ENCODE results near the gene PRKCE. TPM values are rescaled to one million over a fixed set of nuclear protein-coding genes. Genes with fewer than 3 reads are reported as not detected.
A peak's percentile ranks its signal among the peaks of the same experiment; 100 is the strongest.

Gene PRKCE
- total RNA-seq, 1 donor from 2014 or later, result 18.4 TPM

- Mint-ChIP-seq H3K27ac (peak overlapping the region; percentile 75), H3K9me3 (peaks cover 19% of the 10 kb centered on the region), H3K4me1 (peaks cover 34% of the 10 kb centered on the region), H3K4me3 (no peak overlapping the region), H3K36me3 (peaks cover 24% of the 10 kb centered on the region), H3K27me3 (ENCODE audit: low read depth) (no peaks in the 10 kb centered on the region)
- TF ChIP-seq CTCF (IDR thresholded peaks at IDR 0.05; ENCODE audit: unreplicated experiment), result no peak
- DNase-seq (ENCODE audit: low spot score in 2 of 2, unreplicated experiment in 2 of 2), result no peak
These were observed 349.2 kb downstream of the PRKCE start for GRCh38 chr2:46000660-46001059.

GRCh38 chr2:46001290-46001689, 349.8 kb downstream of the PRKCE start:
- Mint-ChIP-seq H3K27ac (peak overlapping the region; percentile 93), H3K4me3 (no peak overlapping the region), H3K36me3 (peaks cover 25% of the 10 kb centered on the region)

GRCh38 chr2:46001741-46002506, 350.4 kb downstream of the PRKCE start:
- Mint-ChIP-seq H3K36me3 (peaks cover 27% of the 10 kb centered on the region), H3K9me3 (peaks cover 10% of the 10 kb centered on the region), H3K27me3 (ENCODE audit: low read depth) (no peaks in the 10 kb centered on the region), H3K27ac (peak overlapping the region; percentile 93), H3K4me3 (no peak overlapping the region), H3K4me1 (peaks cover 34% of the 10 kb centered on the region)
- DNase-seq (ENCODE audit: low spot score in 2 of 2, unreplicated experiment in 2 of 2), result no peak
- TF ChIP-seq CTCF (IDR thresholded peaks at IDR 0.05; ENCODE audit: unreplicated experiment), result no peak

More at GRCh38 chr2:46001290-46001689, 349.8 kb downstream of the PRKCE start:
- Mint-ChIP-seq H3K9me3 (peaks cover 12% of the 10 kb centered on the region), H3K27me3 (ENCODE audit: low read depth) (no peaks in the 10 kb centered on the region), H3K4me1 (peaks cover 34% of the 10 kb centered on the region)
- no peak for TF ChIP-seq CTCF (IDR thresholded peaks at IDR 0.05; ENCODE audit: unreplicated experiment)
- DNase-seq (ENCODE audit: low spot score in 2 of 2, unreplicated experiment in 2 of 2), result no peak

GRCh38 chr2:46002507-46002883, 351.0 kb downstream of the PRKCE start:
- H3K4me3 Mint-ChIP-seq, result no peak overlapping the region
- DNase-seq (ENCODE audit: low spot score in 2 of 2, unreplicated experiment in 2 of 2), result no peak
- H3K4me1 Mint-ChIP-seq, result peaks cover 34% of the 10 kb centered on the region
- H3K27ac Mint-ChIP-seq, result peak overlapping the region; percentile 93
- H3K27me3 Mint-ChIP-seq (ENCODE audit: low read depth), result no peaks in the 10 kb centered on the region
- TF ChIP-seq CTCF (IDR thresholded peaks at IDR 0.05; ENCODE audit: unreplicated experiment), result no peak
- H3K9me3 Mint-ChIP-seq, result peaks cover 10% of the 10 kb centered on the region
- H3K36me3 Mint-ChIP-seq, result peaks cover 28% of the 10 kb centered on the region

- Mint-ChIP-seq H3K4me1 (peaks cover 34% of the 10 kb centered on the region), H3K4me3 (no peak overlapping the region), H3K27me3 (ENCODE audit: low read depth) (no peaks in the 10 kb centered on the region), H3K9me3 (peaks cover 9% of the 10 kb centered on the region), H3K36me3 (peaks cover 29% of the 10 kb centered on the region), H3K27ac (no peak overlapping the region)
- TF ChIP-seq CTCF (IDR thresholded peaks at IDR 0.05; ENCODE audit: unreplicated experiment), result no peak
- no peak for DNase-seq (ENCODE audit: low spot score in 2 of 2, unreplicated experiment in 2 of 2)
These were observed 351.5 kb downstream of the PRKCE start for GRCh38 chr2:46002947-46003346.

Measured in mesothelial cell of epicardium (in vitro differentiated cells).